BJ (cell line): ENCODE data around the gene SMIM21. TPM values are rescaled to one million over a fixed set of nuclear protein-coding genes. Genes with fewer than 3 reads are reported as not detected.

ENCODE experiments used
- CTCF ChIA-PET: fragments of 350-600 bp; formaldehyde crosslinking; extraction: SDS; loops from one replicate; lab custom pipeline; 2021; ENCODE audit warnings: antibody characterized with exemption, inconsistent platforms; lab: Yijun Ruan, JAX
- POLR2A ChIA-PET: fragments of 300-600 bp; sonication (Branson Sonifier 250); formaldehyde crosslinking; extraction: SDS; loops from one replicate; lab custom pipeline; 2021; ENCODE audit warnings: antibody characterized with exemption; lab: Charles Lee
- DNase-seq: peaks from one replicate; pipeline ENCODE4 v3.0.0-alpha.2; 2011; ENCODE audit warnings: low read depth
- H3K27me3 ChIP-seq: 2 replicates; pipeline ENCODE4 v1.6.0; 2011; ENCODE audit warnings: low read length; ENCODE audit not compliant: control insufficient read depth, insufficient read depth
- H3K36me3 ChIP-seq: 2 replicates; pipeline ENCODE4 v1.5.1; 2011; ENCODE audit warnings: low read length; ENCODE audit not compliant: control insufficient read depth, insufficient read depth
- H3K4me3 ChIP-seq: 2 replicates; pipeline ENCODE4 v1.5.1; 2011; ENCODE audit warnings: low read depth, mild to moderate bottlenecking, control low read depth, low read length
- polyA plus RNA-seq: library from polyadenylated mRNA; depleted of rRNA; stranded (reverse); fragments of >200 nt; gene quantifications from 2 replicates; pipeline ENCODE4 v1.2.3, GENCODE V29; 2011
- TF ChIP-seq, protein P1 (sequence below): IDR thresholded peaks from 2 replicates; pipeline ENCODE4 v1.5.1; 2011; ENCODE audit warnings: low read depth, mild to moderate bottlenecking, control low read depth, inconsistent platforms, low read length, moderate library complexity; ENCODE audit not compliant: insufficient read depth

Gene SMIM21
- polyA plus RNA-seq, 1 experiment: not detected

DNA sequence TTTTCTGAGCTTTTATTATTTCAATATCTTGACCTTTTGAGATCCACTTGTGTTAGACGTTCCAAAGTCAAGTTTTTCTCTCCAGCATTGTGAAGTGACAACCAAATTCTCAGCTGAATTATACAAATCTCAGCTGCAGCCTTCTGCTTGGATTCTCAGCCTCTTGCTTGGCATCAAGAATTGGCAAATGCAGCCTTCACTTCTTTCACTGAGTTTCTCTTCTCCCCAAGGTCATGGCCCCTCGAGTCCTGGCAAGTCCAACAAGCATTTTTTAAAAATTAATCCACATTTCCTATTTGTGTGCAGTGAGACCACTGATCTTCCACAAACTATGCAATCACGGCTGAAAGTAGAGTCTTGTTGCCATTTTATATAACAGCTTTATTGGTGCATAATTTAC, 23.4 kb upstream of the SMIM21 start:
- Histone ChIP-seq H3K36me3 (no peaks in the 10 kb centered on the region), H3K27me3 (no peaks in the 10 kb centered on the region), H3K4me3 (no peak overlapping the region)
- ChIA-PET CTCF (no interaction called here), POLR2A (no interaction called here)
- no peak for DNase-seq
- TF ChIP-seq, protein P1, sequence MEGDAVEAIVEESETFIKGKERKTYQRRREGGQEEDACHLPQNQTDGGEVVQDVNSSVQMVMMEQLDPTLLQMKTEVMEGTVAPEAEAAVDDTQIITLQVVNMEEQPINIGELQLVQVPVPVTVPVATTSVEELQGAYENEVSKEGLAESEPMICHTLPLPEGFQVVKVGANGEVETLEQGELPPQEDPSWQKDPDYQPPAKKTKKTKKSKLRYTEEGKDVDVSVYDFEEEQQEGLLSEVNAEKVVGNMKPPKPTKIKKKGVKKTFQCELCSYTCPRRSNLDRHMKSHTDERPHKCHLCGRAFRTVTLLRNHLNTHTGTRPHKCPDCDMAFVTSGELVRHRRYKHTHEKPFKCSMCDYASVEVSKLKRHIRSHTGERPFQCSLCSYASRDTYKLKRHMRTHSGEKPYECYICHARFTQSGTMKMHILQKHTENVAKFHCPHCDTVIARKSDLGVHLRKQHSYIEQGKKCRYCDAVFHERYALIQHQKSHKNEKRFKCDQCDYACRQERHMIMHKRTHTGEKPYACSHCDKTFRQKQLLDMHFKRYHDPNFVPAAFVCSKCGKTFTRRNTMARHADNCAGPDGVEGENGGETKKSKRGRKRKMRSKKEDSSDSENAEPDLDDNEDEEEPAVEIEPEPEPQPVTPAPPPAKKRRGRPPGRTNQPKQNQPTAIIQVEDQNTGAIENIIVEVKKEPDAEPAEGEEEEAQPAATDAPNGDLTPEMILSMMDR: no peak

DNA sequence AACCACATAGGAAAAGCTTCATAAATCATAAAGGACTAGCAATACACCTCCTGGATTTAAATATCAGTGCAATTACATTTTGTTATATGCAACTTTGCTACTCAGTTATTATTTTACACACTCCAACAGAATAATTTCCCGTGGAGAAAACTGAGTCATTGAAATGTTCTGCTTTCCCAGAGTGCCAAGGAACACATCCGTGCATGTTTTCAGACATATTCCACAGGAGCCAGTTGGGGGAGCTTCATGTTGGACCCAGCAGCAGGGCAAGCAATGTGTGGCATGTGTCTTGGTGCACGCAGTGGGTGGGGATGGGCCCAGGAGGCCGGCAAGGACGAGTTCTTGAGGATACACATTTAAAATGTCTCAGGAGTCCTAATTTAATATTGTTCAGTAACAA, 14.4 kb upstream of the SMIM21 start:
- Histone ChIP-seq H3K27me3 (no peaks in the 10 kb centered on the region), H3K4me3 (no peak overlapping the region), H3K36me3 (no peaks in the 10 kb centered on the region)
- TF ChIP-seq, protein P1: no peak
- no peak for DNase-seq
- POLR2A ChIA-PET: no interaction called here
- CTCF ChIA-PET: interaction anchor here (1.0 kb wide), 1 partner anchor 11 kb away, joined by 3 read pairs; no protein-coding TSS in a partner anchor

DNA sequence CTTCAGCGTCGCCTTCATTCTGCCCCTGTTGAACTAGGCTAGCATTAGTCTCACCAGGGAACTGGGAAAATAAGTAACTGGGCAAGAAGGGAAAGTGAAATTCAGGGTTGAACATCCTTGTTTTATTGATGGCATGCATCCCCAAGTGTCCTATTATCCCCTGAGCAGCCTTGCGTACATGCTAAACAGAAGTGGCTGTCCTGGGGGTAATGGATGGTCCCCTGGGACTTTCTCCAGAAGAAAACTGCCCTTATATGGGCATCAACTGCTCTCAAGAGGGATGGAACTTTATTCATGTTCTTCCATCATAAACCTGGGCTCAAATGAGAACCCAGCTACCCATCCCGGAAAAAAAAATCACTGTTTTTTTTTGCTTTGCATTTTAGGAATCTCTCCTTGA, 11.8 kb upstream of the SMIM21 start:
- ChIA-PET POLR2A (no interaction called here), CTCF (interaction anchor here (0.6 kb wide), 1 partner anchor 19 kb away, joined by 3 read pairs; no protein-coding TSS in a partner anchor)
- TF ChIP-seq, protein P1: no peak
- no peak overlapping the region for H3K4me3 ChIP-seq
- no peaks in the 10 kb centered on the region for H3K36me3 ChIP-seq
- no peak for DNase-seq
- H3K27me3 ChIP-seq: no peaks in the 10 kb centered on the region; the same call in 1 of the 2 replicates

DNA sequence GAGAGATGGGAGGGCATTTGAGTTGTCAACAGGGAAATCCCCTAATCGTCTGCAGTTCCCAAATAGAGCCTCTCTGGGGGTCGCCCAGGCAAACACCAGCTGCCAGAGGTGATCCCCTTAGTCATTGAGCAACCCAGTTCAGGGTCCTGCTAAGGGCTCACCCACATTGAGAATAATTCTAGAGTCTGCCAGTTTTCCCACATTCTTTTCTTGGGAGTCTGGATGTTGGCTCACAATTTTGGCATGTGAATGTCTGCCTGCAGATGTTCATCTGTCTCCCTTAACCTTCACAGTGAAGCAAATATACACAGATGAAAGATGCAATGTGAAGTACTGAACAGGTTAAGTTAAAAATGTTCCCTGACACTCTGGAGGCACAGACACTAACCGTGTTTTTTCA, 11.4 kb upstream of the SMIM21 start:
- ChIA-PET POLR2A (no interaction called here), CTCF (interaction anchor here (0.6 kb wide), 1 partner anchor 19 kb away, joined by 3 read pairs; no protein-coding TSS in a partner anchor)
- no peak for DNase-seq
- Histone ChIP-seq H3K4me3 (no peak overlapping the region), H3K27me3 (no peaks in the 10 kb centered on the region; the same call in 1 of the 2 replicates), H3K36me3 (no peaks in the 10 kb centered on the region)
- TF ChIP-seq, protein P1: no peak

DNA sequence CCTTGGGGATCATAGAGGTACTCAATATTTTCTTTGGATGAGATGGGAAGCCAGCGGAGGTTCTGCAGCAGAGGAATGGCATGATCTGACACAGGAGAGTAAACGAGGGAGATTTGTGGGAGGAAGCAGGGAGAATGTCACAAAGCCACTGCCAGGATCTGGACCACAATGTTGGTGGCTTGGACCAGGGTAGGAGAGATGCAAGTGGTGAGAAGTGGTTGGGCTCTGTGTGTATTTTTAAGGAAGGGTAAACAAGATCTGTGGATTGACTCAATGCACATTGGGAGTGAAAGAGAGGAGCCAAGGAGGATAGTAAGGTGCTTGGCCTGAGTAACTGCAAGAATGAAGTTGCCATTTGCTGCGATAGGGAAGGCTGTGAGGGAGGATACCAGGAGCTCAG, 10.5 kb upstream of the SMIM21 start:
- ChIA-PET CTCF (no interaction called here), POLR2A (no interaction called here)
- no peak overlapping the region for H3K4me3 ChIP-seq
- H3K27me3 ChIP-seq: no peaks in the 10 kb centered on the region; the same call in 1 of the 2 replicates
- H3K36me3 ChIP-seq: no peaks in the 10 kb centered on the region
- TF ChIP-seq, protein P1: no peak
- DNase-seq: no peak
